Parathyroid adenoma (tissue), 2 donors: Measurements from ENCODE around the gene KRTAP4-16.
"Not testable (repeated sequence)": the region's sequence is repeated elsewhere in the genome, so short reads cannot be mapped to it uniquely, and the experiment has no call there.

Source experiments
- H2AFZ ChIP-seq: fragments of 300-600 bp; sonication (generic); one replicate; pipeline ENCODE4 v1.7.0; 2017; ENCODE audit warnings: antibody characterized with exemption, mild to moderate bottlenecking
- H3K27ac ChIP-seq: fragments of 300-600 bp; sonication (generic); one replicate; pipeline ENCODE4 v1.7.0; 2017
- H3K27me3 ChIP-seq: fragments of 300-600 bp; sonication (generic); one replicate; pipeline ENCODE4 v1.7.0; 2017; ENCODE audit warnings: low read length; ENCODE audit not compliant: control insufficient read depth, insufficient read depth
- H3K36me3 ChIP-seq: fragments of 300-600 bp; sonication (generic); one replicate; pipeline ENCODE4 v1.7.0; 2017; ENCODE audit warnings: low read length; ENCODE audit not compliant: control insufficient read depth, insufficient read depth
- H3K4me1 ChIP-seq: fragments of 300-600 bp; sonication (generic); one replicate; pipeline ENCODE4 v1.7.0; 2017; ENCODE audit warnings: control low read depth
- H3K4me2 ChIP-seq: fragments of 300-600 bp; sonication (generic); one replicate; pipeline ENCODE4 v1.7.0; 2017; ENCODE audit warnings: low read length
- H3K4me3 ChIP-seq: fragments of 300-600 bp; sonication (generic); one replicate; pipeline ENCODE4 v1.7.0; 2017; ENCODE audit warnings: low read depth, low read length
- H3K79me2 ChIP-seq: fragments of 300-600 bp; sonication (generic); one replicate; pipeline ENCODE4 v1.7.0; 2017; ENCODE audit warnings: control low read depth
- H3K9ac ChIP-seq: fragments of 300-600 bp; sonication (generic); one replicate; pipeline ENCODE4 v1.7.0; 2017; ENCODE audit warnings: mild to moderate bottlenecking
- H3K9me3 ChIP-seq: fragments of 300-600 bp; sonication (generic); one replicate; pipeline ENCODE4 v1.7.0; 2017; ENCODE audit warnings: low read length; ENCODE audit not compliant: control insufficient read depth
- TF ChIP-seq, protein P1 (sequence below): fragments of 300-600 bp; sonication (generic); IDR thresholded peaks from one replicate; pipeline ENCODE4 v1.7.0; 2017; ENCODE audit warnings: antibody characterized with exemption, mild to moderate bottlenecking
- donor health status: primary hyperparathyroidism.

Gene KRTAP4-16

DNA sequence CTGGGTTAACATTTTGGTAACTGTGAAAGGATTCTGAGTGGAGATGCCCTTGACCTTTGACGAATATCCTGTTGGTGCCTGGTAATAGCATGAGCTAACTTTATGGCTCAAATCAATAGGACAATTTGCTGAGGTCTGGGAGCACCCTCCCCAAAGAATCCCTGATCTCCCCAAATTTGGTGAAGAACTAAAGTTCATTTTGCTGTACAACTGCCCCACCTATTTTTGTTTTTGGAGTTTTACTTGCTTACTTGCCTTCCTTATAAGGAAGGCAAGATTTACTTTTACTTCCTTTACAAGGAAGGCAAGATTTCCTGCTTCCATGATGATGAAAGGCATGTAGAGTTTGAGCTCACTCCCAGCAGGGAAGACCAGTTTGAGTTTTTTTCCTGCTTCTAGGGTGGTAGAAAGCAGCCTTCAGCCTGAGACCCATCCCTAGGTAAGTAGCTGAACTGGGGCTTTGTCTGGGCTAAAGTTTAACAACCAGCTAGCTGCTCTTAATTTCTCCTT lies 6.0 kb upstream of the KRTAP4-16 start:
- H3K9me3 ChIP-seq, result no peaks in the 10 kb centered on the region
- H2AFZ ChIP-seq, result no peak overlapping the region
- H3K27ac ChIP-seq, result no peak overlapping the region
- H3K4me3 ChIP-seq, result no peak overlapping the region
- H3K36me3 ChIP-seq, result no peaks in the 10 kb centered on the region
- H3K27me3 ChIP-seq, result no peaks in the 10 kb centered on the region
- H3K4me2 ChIP-seq, result no peak overlapping the region
- TF ChIP-seq, protein P1, sequence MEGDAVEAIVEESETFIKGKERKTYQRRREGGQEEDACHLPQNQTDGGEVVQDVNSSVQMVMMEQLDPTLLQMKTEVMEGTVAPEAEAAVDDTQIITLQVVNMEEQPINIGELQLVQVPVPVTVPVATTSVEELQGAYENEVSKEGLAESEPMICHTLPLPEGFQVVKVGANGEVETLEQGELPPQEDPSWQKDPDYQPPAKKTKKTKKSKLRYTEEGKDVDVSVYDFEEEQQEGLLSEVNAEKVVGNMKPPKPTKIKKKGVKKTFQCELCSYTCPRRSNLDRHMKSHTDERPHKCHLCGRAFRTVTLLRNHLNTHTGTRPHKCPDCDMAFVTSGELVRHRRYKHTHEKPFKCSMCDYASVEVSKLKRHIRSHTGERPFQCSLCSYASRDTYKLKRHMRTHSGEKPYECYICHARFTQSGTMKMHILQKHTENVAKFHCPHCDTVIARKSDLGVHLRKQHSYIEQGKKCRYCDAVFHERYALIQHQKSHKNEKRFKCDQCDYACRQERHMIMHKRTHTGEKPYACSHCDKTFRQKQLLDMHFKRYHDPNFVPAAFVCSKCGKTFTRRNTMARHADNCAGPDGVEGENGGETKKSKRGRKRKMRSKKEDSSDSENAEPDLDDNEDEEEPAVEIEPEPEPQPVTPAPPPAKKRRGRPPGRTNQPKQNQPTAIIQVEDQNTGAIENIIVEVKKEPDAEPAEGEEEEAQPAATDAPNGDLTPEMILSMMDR, result no peak
- H3K79me2 ChIP-seq, result no peaks in the 10 kb centered on the region
- no peak overlapping the region for H3K9ac ChIP-seq
- H3K4me1 ChIP-seq, result no peaks in the 10 kb centered on the region

DNA sequence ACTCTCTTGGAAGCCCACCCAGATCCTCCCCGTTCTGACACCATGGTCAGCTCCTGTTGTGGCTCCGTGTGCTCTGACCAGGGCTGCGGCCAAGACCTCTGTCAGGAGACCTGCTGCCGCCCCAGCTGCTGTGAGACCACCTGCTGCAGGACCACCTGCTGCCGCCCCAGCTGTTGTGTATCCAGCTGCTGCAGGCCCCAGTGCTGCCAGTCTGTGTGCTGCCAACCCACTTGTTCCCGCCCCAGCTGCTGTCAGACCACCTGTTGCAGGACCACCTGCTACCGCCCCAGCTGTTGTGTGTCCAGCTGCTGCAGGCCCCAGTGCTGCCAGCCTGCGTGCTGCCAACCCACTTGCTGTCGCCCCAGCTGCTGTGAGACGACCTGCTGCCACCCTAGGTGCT lies 3.3 kb upstream of the KRTAP4-16 start, which contains the start of gene KRTAP4-9:
TSS of gene KRTAP4-9 (plus strand) at position 43 of the 400 bp plus-strand sequence. CDS start at position 43, 0 bp downstream.
- not testable (repeated sequence) for H2AFZ ChIP-seq, H3K36me3 ChIP-seq, H3K9me3 ChIP-seq, H3K79me2 ChIP-seq, H3K4me3 ChIP-seq, H3K27me3 ChIP-seq, H3K27ac ChIP-seq, H3K9ac ChIP-seq, H3K4me1 ChIP-seq, H3K4me2 ChIP-seq

DNA sequence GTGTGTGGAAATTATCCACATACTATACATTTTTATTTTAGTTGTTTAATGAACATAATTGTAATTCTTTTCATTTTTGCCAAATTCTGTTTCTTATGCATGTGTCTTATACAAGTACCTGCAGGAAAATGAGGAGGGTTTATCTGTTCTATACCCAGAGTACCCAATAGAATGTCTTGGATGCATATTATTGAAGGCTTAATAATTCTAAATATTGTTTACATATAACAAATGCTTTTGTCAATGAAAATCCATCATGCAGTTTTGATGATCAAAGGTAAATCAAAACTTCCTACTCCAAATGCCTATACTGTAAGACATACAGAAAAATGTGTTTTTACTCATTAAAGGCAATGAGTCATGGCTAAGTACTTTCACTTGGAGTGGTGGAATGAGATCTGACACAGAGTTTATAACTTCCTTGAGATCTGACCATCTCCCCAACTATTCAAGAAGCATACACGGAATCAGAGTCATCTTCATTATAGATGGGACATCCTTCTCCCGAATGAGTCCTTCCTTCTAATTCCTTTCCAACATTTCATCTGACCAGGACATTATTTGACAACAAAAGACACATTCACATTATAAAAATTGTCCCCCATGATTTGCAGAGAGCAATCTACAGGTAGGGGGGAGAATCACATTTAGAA lies 2.5 kb upstream of the KRTAP4-16 start:
- H3K27me3 ChIP-seq, H3K27ac ChIP-seq, H2AFZ ChIP-seq, H3K4me3 ChIP-seq, H3K4me1 ChIP-seq, H3K9me3 ChIP-seq, H3K36me3 ChIP-seq, H3K4me2 ChIP-seq, H3K9ac ChIP-seq, H3K79me2 ChIP-seq: not testable (repeated sequence)

DNA sequence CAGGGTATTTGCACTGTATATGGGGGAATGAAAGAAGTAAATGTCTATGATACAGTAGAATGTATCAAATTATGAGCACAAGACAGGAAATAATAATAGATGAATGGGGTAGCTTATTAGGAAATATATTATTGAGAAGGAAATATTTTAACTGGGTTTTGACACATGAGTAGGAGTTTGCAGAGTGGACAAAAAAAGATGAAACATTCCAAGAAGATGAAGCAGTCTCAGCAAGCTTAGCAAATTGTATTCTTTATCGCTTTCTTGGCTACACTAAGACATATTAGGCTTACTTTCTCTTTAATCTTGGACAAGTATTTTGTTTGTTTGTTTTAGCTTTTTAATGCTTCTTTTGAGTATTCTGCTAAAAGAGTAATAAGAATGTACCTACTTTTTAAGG lies 1.9 kb upstream of the KRTAP4-16 start:
- H3K9ac ChIP-seq, result no peak overlapping the region
- no peak overlapping the region for H3K4me3 ChIP-seq
- H3K4me1 ChIP-seq, result no peaks in the 10 kb centered on the region
- H3K9me3 ChIP-seq, result no peaks in the 10 kb centered on the region
- H3K36me3 ChIP-seq, result no peaks in the 10 kb centered on the region
- no peak overlapping the region for H2AFZ ChIP-seq
- H3K27ac ChIP-seq, result no peak overlapping the region
- H3K79me2 ChIP-seq, result no peaks in the 10 kb centered on the region
- no peak overlapping the region for H3K4me2 ChIP-seq
- TF ChIP-seq, protein P1, result no peak
- H3K27me3 ChIP-seq, result no peaks in the 10 kb centered on the region

DNA sequence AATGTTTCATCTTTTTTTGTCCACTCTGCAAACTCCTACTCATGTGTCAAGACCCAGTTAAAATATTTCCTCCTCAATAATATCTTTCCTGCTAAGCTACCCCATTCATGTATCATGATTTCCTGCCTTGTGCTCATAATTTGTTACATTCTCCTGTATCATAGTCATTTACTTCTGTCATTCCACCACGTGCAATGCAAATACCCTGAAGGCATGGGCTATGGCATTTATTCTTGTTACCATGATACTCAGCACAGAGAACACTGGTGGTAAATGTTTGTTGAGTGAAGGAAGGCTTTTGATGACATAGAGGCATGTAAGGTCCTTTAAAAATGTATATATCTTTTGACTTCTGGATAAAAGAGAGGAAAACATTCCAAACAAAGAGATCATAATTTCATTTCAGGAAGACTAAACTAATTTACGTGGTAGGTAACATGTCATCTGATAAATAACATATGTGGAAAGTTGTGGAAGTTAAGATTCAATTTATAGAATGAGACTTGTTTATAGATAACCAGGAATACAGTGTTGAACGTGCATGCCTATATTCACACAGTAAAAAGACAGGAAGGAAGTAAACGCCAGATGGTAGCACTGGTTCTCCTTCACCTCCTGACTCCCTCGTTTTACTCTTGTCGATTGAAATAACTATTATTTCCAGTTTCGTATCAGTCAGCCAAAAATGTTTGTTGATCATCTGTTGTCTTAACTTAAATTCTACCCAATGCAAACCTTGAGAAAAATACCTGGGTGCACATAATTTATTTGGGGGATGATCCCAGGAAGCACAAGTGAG lies 2.1 kb downstream of the KRTAP4-16 start:
- H3K9ac ChIP-seq, H3K4me1 ChIP-seq, H3K27me3 ChIP-seq, H3K79me2 ChIP-seq, H3K36me3 ChIP-seq, H2AFZ ChIP-seq, H3K27ac ChIP-seq, H3K4me2 ChIP-seq, H3K4me3 ChIP-seq, H3K9me3 ChIP-seq: not testable (repeated sequence)

DNA sequence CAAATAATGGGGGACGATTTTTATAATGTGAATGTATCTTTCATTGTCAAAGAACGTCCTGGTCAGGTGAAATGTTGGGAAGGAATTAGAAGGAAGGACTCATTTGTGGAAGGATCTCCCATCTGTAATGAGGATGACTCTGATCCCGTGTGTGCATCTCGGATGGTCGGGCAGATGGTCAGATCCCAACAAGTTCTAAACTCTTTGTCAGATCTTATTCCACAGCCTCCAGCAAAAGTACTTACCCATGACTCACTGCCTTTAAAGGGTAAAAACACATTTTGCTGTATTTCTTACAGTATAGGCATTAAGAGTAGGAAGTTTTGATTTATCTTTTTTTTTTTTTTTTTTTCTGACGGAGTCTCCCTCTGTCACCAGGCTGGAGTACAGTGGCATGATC lies 3.5 kb downstream of the KRTAP4-16 start:
- H2AFZ ChIP-seq, result no peak overlapping the region
- no peak overlapping the region for H3K27ac ChIP-seq
- H3K79me2 ChIP-seq, result no peaks in the 10 kb centered on the region
- no peaks in the 10 kb centered on the region for H3K9me3 ChIP-seq
- no peaks in the 10 kb centered on the region for H3K27me3 ChIP-seq
- TF ChIP-seq, protein P1, result no peak
- no peaks in the 10 kb centered on the region for H3K4me1 ChIP-seq
- H3K36me3 ChIP-seq, result no peaks in the 10 kb centered on the region
- H3K9ac ChIP-seq, result no peak overlapping the region
- H3K4me2 ChIP-seq, result no peak overlapping the region
- no peak overlapping the region for H3K4me3 ChIP-seq
